ENCODE data around the gene ERAL1.

DNA sequence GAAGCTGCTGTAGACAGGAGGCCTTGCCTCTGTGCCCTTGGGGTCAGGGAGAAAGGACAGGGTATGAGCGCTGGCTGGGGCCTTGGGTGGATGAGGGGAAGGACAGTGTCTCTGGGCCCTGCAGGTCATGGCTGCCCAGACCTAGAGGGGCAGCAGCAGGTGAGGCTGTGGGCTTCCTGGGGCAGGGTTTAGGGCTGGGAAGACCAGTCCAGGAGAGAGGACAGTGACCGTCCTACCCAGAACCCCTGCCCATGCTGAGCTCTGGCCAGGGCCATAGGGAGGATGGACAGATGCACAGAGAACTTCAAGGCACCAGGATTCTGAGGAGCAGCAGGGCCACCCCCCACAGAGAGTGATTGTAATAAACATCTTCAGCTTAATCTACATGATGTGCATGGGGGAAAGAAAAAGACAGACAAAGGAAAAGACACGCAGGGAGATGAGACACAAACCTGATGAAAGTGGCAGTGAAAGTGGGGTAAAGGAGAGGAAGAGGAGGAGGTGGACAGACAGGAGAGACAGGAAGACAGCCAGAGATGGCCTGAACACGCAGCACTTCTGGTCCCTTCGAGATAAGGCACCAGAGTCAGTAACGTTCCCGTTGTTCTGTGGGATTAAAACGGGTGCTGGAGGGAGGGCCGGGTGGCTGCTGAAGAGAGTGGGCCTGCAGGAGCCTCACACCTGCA, 25.2 kb downstream of the ERAL1 start:
- TF ChIP-seq, protein P1, sequence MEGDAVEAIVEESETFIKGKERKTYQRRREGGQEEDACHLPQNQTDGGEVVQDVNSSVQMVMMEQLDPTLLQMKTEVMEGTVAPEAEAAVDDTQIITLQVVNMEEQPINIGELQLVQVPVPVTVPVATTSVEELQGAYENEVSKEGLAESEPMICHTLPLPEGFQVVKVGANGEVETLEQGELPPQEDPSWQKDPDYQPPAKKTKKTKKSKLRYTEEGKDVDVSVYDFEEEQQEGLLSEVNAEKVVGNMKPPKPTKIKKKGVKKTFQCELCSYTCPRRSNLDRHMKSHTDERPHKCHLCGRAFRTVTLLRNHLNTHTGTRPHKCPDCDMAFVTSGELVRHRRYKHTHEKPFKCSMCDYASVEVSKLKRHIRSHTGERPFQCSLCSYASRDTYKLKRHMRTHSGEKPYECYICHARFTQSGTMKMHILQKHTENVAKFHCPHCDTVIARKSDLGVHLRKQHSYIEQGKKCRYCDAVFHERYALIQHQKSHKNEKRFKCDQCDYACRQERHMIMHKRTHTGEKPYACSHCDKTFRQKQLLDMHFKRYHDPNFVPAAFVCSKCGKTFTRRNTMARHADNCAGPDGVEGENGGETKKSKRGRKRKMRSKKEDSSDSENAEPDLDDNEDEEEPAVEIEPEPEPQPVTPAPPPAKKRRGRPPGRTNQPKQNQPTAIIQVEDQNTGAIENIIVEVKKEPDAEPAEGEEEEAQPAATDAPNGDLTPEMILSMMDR (IDR thresholded peaks at IDR 0.05), result no peak
- no peak for TF ChIP-seq EZH2 (IDR thresholded peaks at IDR 0.05; ENCODE audit: borderline replicate concordance, insufficient read depth, low read depth, low read length, poor library complexity, severe bottlenecking)
